Ishikawa (cell line): ENCODE data around the gene TIGD1.

ENCODE experiments used
- CEBPB ChIP-seq: IDR thresholded peaks from 2 replicates; pipeline ENCODE4 v1.6.1; 2012
- CREB1 ChIP-seq: IDR thresholded peaks from 2 replicates; pipeline ENCODE4 v1.6.1; 2012; ENCODE audit warnings: low read depth
- EGR1 ChIP-seq: IDR thresholded peaks from 2 replicates; pipeline ENCODE4 v1.6.1; 2012
- EP300 ChIP-seq: IDR thresholded peaks from 2 replicates; pipeline ENCODE4 v1.6.1; 2012; ENCODE audit warnings: borderline replicate concordance
- FOXM1 ChIP-seq: IDR thresholded peaks from 2 replicates; pipeline ENCODE4 v1.6.1; 2012; ENCODE audit warnings: low read depth, borderline replicate concordance
- MAX ChIP-seq: IDR thresholded peaks from 2 replicates; pipeline ENCODE4 v1.6.1; 2012
- NFIC ChIP-seq: IDR thresholded peaks from 2 replicates; pipeline ENCODE4 v1.6.1; 2012
- RAD21 ChIP-seq: IDR thresholded peaks from 2 replicates; pipeline ENCODE4 v1.6.1; 2012; ENCODE audit warnings: low read depth
- TAF1 ChIP-seq: IDR thresholded peaks from 2 replicates; pipeline ENCODE4 v1.6.1; 2012; ENCODE audit warnings: low read depth, mild to moderate bottlenecking
- TCF12 ChIP-seq: IDR thresholded peaks from 2 replicates; pipeline ENCODE4 v1.6.1; 2012; ENCODE audit warnings: low read depth
- TEAD4 ChIP-seq: IDR thresholded peaks from 2 replicates; pipeline ENCODE4 v1.6.1; 2012
- USF1 ChIP-seq: IDR thresholded peaks from 2 replicates; pipeline ENCODE4 v1.6.1; 2012
- YY1 ChIP-seq: IDR thresholded peaks from 2 replicates; pipeline ENCODE4 v1.6.1; 2012; ENCODE audit warnings: low read depth
- ZBTB7A ChIP-seq: IDR thresholded peaks from 2 replicates; pipeline ENCODE4 v1.6.1; 2012; ENCODE audit warnings: low read depth
- TF ChIP-seq, protein P1 (sequence below): IDR thresholded peaks from 2 replicates; pipeline ENCODE4 v1.6.1; 2012; ENCODE audit warnings: low read depth, mild to moderate bottlenecking

Gene TIGD1

DNA sequence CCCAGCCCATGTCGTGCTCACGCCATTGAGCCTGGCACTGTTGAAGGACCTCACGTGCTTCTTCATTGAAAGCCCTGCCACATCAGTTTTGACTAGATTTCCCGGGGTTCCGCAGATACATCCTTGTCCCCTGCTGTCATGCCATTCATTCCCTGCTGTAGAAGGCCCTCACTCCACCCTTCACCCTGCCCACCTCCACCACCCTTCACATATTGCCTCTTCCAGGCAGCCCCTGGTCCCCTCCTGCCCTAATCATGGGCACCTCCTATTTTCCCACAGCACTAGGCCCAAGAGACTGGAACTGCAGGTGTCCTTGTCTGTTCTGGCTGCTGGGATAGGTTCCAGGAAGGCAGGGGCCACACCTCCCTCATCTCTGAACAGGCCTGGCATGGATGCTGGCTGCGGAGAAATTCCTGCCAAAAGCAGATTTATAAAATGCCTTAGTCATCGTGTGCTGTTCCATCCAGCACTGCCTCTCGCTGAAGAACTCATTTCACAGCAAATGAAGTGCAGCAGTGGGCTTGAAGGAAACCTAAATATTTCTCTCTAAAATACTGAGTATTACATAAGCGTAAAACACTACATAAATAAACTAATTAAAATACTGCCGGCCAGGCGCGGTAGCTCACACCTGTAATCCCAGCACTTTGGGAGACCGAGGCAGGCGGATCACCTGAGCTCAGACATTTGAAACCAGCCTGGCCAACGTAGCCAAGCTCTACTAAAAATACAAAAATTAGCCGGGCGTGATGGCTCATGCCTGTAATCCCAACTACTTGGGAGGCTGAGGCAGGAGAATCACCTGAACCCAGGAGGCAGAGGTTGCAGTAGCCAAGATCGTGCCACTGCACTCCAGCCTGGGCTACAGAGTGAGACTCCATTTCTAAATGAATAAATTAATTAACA is 38.6 kb upstream of the TIGD1 start:
- TF ChIP-seq NFIC, result 0 out of 2 replicates have a peak, but pooled peaks have one; percentile 21
- no peak for TF ChIP-seq MAX
- no peak for TF ChIP-seq TEAD4

DNA sequence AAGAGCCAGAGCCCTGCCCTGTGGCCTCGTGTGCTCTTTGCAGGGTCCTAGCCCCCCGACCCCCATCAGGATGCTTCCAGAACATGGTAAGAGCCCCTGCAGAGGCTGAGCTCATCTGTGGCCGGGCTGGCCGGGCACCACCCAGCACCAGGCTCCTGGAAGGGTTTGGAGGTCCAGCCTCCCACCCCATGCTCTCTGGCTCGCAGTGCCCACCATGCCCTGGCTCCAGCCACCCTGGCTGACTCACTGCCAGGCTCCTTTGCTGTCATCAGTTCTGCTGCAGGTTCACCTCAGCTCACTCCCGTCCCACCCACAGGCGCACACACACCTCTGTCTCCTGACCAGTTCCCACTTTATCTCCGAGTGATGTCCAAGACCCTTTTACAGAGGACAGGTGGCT is 37.7 kb upstream of the TIGD1 start:
- TF ChIP-seq FOXM1 (no peak), TCF12 (no peak), EP300 (no peak), TEAD4 (no peak), NFIC (no peak), RAD21 (no peak), ZBTB7A (no peak), CEBPB (no peak), YY1 (no peak), USF1 (no peak), MAX (no peak), TAF1 (no peak), EGR1 (no peak), CREB1 (no peak)
- TF ChIP-seq, protein P1, sequence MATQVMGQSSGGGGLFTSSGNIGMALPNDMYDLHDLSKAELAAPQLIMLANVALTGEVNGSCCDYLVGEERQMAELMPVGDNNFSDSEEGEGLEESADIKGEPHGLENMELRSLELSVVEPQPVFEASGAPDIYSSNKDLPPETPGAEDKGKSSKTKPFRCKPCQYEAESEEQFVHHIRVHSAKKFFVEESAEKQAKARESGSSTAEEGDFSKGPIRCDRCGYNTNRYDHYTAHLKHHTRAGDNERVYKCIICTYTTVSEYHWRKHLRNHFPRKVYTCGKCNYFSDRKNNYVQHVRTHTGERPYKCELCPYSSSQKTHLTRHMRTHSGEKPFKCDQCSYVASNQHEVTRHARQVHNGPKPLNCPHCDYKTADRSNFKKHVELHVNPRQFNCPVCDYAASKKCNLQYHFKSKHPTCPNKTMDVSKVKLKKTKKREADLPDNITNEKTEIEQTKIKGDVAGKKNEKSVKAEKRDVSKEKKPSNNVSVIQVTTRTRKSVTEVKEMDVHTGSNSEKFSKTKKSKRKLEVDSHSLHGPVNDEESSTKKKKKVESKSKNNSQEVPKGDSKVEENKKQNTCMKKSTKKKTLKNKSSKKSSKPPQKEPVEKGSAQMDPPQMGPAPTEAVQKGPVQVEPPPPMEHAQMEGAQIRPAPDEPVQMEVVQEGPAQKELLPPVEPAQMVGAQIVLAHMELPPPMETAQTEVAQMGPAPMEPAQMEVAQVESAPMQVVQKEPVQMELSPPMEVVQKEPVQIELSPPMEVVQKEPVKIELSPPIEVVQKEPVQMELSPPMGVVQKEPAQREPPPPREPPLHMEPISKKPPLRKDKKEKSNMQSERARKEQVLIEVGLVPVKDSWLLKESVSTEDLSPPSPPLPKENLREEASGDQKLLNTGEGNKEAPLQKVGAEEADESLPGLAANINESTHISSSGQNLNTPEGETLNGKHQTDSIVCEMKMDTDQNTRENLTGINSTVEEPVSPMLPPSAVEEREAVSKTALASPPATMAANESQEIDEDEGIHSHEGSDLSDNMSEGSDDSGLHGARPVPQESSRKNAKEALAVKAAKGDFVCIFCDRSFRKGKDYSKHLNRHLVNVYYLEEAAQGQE, result no peak

DNA sequence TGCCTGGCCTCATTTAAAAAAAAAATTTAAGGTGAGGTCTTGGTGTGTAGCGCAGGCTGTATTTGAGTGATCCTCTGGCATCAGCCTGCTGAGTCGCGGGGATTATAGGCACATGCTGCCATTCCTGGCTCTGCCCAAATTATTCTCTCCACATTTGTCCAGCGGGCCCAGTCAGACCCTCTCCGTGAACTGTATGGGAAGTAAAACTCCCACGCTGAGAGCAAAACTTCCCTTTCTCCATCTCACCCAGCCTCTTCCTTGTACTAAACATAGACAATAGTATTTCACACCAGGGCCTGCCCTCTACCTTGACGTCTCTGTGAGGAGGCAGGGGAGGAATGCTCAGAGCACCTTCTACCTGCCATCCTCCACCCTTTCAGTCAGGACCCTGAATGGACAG is 37.2 kb upstream of the TIGD1 start:
- TF ChIP-seq ZBTB7A (no peak), RAD21 (no peak), CREB1 (no peak), YY1 (no peak), TCF12 (no peak), MAX (no peak), EP300 (no peak), EGR1 (no peak), CEBPB (no peak), NFIC (no peak)
- TF ChIP-seq, protein P1, result no peak

GRCh38 chr2:232586943-232587505 is 36.7 kb upstream of the TIGD1 start:
- TF ChIP-seq MAX (no peak), FOXM1 (no peak), EGR1 (no peak), TEAD4 (no peak), USF1 (no peak), TCF12 (no peak)

DNA sequence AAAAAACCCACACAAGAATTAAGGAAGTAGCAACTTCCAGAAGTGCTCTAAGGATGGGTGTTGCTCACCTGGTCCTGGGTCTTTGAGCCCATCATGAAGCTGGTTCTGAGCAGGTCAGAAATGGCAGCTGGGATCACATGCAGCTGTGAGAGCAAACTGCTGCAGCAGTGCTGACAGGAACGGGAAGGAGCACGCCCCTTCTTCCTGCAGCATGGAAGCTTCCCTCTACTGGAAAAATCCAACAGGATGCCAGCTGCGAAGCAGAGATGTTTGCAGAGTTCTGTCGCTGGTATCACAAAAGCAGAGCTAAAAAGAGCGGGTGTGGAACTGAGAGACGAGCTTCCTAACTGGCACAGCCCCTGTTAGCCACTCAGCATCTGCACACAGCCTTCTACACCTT is 33.9 kb upstream of the TIGD1 start:
- TF ChIP-seq, protein P1, result no peak
- TF ChIP-seq YY1, result no peak
- no peak for TF ChIP-seq TAF1
- no peak for TF ChIP-seq EP300
- TF ChIP-seq EGR1, result no peak
- no peak for TF ChIP-seq CEBPB
- no peak for TF ChIP-seq ZBTB7A
